K562 (cell line): Measurements from ENCODE around the gene FTO. TPM values are rescaled to one million over a fixed set of nuclear protein-coding genes. Genes with fewer than 3 reads are reported as not detected.

ENCODE experiments used
- E2F3 ChIP-seq: fragments of 250-450 bp; sonication (Bioruptor Pico); IDR thresholded peaks from 2 replicates; pipeline ENCODE4 v1.4.0; 2020; ENCODE audit warnings: mild to moderate bottlenecking
- MECOM ChIP-seq: fragments of 250-450 bp; sonication (Bioruptor Pico); IDR thresholded peaks from 2 replicates; pipeline ENCODE4 v1.8.0; 2022; ENCODE audit warnings: inconsistent platforms
- MXD1 ChIP-seq: fragments of 250-450 bp; sonication (Bioruptor Pico); IDR thresholded peaks from 2 replicates; pipeline ENCODE4 v1.8.0; 2021; ENCODE audit warnings: borderline replicate concordance, mild to moderate bottlenecking, moderate library complexity; ENCODE audit not compliant: poor library complexity, severe bottlenecking
- MYBL2 ChIP-seq, 2 experiments: fragments of 450-650 bp in 1 of 2; sonication (generic) in 1 of 2; formaldehyde crosslinking in 1 of 2; IDR thresholded peaks; 2 replicates each; pipeline versions ENCODE4 v1.6.1 to v1.8.1; 2017 to 2022; ENCODE audit warnings: borderline replicate concordance in 1 of 2, inconsistent platforms in 1 of 2, low read depth in 1 of 2, mild to moderate bottlenecking in 1 of 2, missing genetic modification reagents in 1 of 2, moderate library complexity in 1 of 2
- PKNOX1 ChIP-seq: fragments of 450-650 bp; IDR thresholded peaks from 2 replicates; pipeline ENCODE4 v1.6.1; 2016
- RBM39 ChIP-seq: fragments of 200-400 bp; formaldehyde crosslinking; optimal IDR thresholded peaks from 2 replicates; pipeline ENCODE3; 2018; ENCODE audit warnings: low read depth, low read length
- TRIM24 ChIP-seq, 2 experiments: fragments of 450-650 bp; IDR thresholded peaks; 2 replicates each; pipeline ENCODE4 v1.6.1; 2016
- ZBTB49 ChIP-seq: sonication (generic); formaldehyde crosslinking; IDR thresholded peaks from 2 replicates; pipeline ENCODE4 v1.8.0; 2022; ENCODE audit warnings: missing genetic modification reagents, mild to moderate bottlenecking, borderline replicate concordance
- ZBTB7A ChIP-seq: IDR thresholded peaks from 2 replicates; pipeline ENCODE4 v1.6.1; 2011; ENCODE audit warnings: low read depth, mild to moderate bottlenecking, low read length, moderate library complexity, borderline replicate concordance; ENCODE audit not compliant: control insufficient read depth
- ZHX1 ChIP-seq: fragments of 150-350 bp; conservative IDR thresholded peaks from 2 replicates; pipeline ENCODE4 v1.6.1; 2014; ENCODE audit warnings: low read length
- polyA plus RNA-seq, 8 experiments: library from polyadenylated mRNA; depleted of rRNA in 4 of 8; stranded (reverse) in 5 of 8; unstranded in 3 of 8; fragments of >200 nt; fragmentation: Nextera tagmentation in 2 of 8; fragmentation: Illumina TruSeq in 1 of 8; extraction: Ambion mirVana in 2 of 8; extraction: Trizol in 1 of 8; gene quantifications; 2 replicates each; pipeline versions ENCODE4 v1.2.1 to v1.2.3, GENCODE V29; 2011 to 2014; ENCODE audit warnings: inconsistent platforms in 1 of 8, missing spikeins in 1 of 8
- total RNA-seq, 7 experiments: library from RNA; depleted of rRNA in 6 of 7; stranded (reverse); fragments of >200 nt in 6 of 7; fragmentation: Illumina TruSeq in 2 of 7; extraction: Trizol in 2 of 7; gene quantifications; 2 replicates each; pipeline versions ENCODE4 v1.2.1 to v1.2.3, GENCODE V29; 2011 to 2021; ENCODE audit warnings: low replicate concordance in 1 of 7

Gene FTO
- total and polyA plus RNA-seq, 9 of the 15 experiments (the other 6 are each of a cell fraction or from before 2014, with no cell fraction given) = 11.3 to 27.7 (median 25.5) TPM

GRCh38 chr16:53726625-53727024 is 22.7 kb downstream of the FTO start (continued):
- TF ChIP-seq MYBL2 (IDR thresholded peaks at IDR 0.05; ENCODE audit: low read depth) (peak; percentile 57), MYBL2 (CRISPR knock-in tag; IDR thresholded peaks at IDR 0.05; ENCODE audit: borderline replicate concordance) (no peak), TRIM24 (IDR thresholded peaks at IDR 0.05) (no peak), E2F3 (CRISPR knock-in tag) (no peak), ZBTB49 (no peak), ZHX1 (no peak), MXD1 (CRISPR knock-in tag) (no peak), PKNOX1 (peak; percentile 71; the same call in 1 of the 2 replicates), RBM39 (no peak), MECOM (no peak), ZBTB7A (no peak)
